Gastroesophageal sphincter (tissue), 3 donors: ENCODE data around the gene NTN3.

Source experiments
- CTCF ChIP-seq, 4 experiments: fragments of 200-600 bp in 2 of 4; fragments of 450-650 bp in 2 of 4; sonication (generic) in 1 of 4; IDR thresholded peaks; one replicate each; pipeline ENCODE4 v1.5.1; 2017 to 2019; ENCODE audit warnings: antibody characterized with exemption in 4 of 4, mild to moderate bottlenecking in 2 of 4, moderate library complexity in 2 of 4
- POLR2A ChIP-seq, 2 donors: fragments of 450-650 bp; IDR thresholded peaks; one replicate each; pipeline ENCODE4 v1.6.1; 2017; ENCODE audit warnings: antibody characterized with exemption in 2 of 2, mild to moderate bottlenecking in 2 of 2, moderate library complexity in 1 of 2

GRCh38 chr16:2501946-2502895 lies 31.1 kb downstream of the NTN3 start:
- no peak for TF ChIP-seq CTCF (IDR thresholded peaks at IDR 0.05)
- no peak for TF ChIP-seq POLR2A (IDR thresholded peaks at IDR 0.05)
